ENCODE data around the gene MED26.
A peak's percentile ranks its signal among the peaks of the same experiment; 100 is the strongest.
"Not testable (repeated sequence)": the region's sequence is repeated elsewhere in the genome, so short reads cannot be mapped to it uniquely, and the experiment has no call there.

MED26 gene, protein sequence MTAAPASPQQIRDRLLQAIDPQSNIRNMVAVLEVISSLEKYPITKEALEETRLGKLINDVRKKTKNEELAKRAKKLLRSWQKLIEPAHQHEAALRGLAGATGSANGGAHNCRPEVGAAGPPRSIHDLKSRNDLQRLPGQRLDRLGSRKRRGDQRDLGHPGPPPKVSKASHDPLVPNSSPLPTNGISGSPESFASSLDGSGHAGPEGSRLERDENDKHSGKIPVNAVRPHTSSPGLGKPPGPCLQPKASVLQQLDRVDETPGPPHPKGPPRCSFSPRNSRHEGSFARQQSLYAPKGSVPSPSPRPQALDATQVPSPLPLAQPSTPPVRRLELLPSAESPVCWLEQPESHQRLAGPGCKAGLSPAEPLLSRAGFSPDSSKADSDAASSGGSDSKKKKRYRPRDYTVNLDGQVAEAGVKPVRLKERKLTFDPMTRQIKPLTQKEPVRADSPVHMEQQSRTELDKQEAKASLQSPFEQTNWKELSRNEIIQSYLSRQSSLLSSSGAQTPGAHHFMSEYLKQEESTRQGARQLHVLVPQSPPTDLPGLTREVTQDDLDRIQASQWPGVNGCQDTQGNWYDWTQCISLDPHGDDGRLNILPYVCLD

DNA sequence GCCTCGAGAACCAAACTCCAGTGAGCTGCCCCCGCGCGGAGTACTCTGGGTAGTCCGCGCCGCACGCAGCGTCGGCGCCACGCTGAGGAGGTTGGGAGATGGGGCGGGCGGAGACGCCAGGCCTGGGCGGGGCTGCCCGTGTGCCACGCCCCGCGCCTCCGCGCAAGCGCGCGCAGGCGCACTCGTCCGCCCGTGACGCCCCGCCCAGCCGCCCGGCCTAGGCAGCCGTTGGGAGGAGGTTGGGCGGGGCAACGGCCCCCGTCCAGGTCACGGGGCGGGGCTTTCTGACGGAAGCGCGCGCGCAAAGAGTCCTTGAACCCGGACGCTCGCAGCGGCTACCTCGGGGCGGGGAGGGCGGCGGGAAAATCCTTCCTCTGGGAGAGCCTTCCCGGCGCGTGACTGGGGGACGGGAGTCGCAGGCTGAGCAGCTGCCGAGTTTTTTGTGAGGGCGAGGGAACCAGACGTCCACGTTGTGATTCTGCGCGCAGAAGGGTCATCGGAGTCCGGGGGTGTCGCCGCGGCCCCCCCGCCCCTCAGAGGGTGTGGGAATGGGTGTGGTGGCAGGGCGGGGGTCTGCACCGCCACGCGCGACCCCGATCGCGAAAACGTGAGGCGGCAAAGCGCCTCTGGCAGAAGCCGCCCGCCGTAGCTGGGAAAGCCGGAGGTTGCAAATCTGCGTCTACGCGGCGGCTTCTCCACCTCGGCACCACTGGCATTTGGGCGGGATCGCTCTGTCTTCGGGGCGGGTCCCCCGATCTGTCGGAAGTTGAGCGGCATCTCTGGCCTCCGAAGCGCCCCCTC is at the start of gene MED26:
TSS of gene MED26 (minus strand) at position 22 of the 801 bp plus-strand sequence. CDS start 261 bp downstream, outside the sequence.
- DNase-seq (ENCODE audit: low spot score) (peak; percentile 96), FAIRE-seq (no peak)

DNA sequence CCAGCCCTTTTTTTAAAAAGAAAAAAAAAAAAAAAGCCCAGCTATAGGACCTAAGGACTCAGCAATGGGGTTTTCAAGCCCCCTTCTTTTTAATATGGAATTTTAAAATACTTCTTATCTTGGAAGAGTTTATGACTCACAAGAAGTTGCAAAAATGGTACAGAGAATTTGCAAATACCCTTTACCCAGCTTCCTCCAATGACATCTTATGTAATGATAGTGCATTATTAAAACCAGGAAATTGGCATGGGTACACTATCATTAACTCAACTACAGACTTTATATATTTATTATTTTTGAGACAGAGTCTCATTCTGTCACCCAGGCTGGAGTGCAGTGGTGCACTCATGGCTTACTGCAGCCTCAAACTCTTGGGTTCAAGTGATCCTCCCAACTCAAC is 49.1 kb upstream of the MED26 start:
- FAIRE-seq (no peak), DNase-seq (ENCODE audit: low spot score) (no peak)

DNA sequence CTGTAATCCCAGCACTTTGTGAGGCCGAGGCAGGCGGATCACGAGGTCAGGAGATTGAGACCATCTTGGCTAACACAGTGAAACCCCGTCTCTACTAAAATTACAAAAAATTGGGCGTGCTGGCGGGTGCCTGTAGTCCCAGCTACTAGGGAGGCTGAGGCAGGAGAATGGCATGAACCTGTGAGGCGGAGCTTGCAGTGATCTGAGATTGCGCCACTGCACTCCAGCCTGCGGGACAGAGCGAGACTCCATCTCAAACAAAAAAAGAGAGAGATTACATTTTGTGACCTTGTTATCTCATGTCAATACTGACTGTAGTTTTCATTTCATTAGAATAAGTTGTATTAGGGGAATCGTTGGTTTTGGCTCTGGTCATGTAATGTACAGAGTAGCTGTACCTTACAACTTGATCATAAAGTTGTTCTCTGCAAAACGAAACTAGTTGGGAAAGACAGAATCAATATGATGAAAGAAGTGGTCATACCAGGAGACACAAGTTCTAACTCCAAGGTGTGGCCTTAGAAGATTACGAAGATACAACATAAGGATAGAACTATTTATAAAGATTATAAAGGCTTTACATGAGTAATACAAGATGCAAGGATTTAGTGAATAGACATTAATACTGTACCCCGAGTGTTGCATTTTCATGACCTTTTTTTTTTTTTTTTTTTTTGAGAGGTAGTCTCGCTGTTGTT is 48.2 kb upstream of the MED26 start:
- DNase-seq (ENCODE audit: low spot score) (no peak), FAIRE-seq (no peak)

DNA sequence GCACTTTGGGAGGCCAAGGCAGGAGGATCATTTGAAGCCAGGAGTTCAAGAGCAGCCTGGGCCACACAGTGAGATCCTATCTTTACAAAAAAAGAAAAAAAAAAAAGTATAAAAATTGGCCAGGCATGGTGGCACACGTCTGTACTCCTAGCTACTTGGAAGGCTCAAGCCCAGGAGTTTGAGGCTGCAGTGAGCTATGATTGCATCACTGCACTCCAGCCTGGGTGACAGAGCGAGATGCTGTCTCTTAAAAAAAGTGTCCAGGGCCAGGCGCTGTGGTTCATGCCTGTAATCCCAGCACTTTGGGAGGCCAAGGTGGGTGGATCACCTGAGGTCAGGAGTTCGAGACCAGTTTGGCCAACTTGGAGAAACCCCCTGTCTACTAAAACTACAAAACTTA is 45.8 kb upstream of the MED26 start:
- not testable (repeated sequence) for DNase-seq (ENCODE audit: low spot score)

DNA sequence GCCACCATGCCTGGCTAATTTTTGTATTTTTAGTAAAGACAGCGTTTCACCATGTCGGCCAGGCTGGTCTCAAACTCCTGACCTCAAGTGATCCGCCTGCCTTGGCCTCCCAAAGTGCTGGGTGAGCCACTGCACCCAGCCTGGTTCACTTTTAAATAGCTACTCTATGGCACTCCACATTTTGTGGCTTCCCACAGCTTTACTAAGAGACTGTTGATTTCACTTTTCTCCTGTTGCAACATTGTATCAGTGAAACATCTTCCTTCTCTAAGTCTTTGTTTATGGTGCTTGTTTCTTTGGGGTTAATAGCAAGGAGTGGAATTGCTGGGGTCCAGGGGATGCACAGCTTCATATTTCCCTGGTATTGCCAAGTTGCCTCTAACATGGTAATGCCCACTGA is 45.2 kb upstream of the MED26 start:
- DNase-seq (ENCODE audit: low spot score), result no peak
- no peak for FAIRE-seq

More for the DNA sequence above, 45.8 kb upstream of the MED26 start:
- FAIRE-seq, result not testable (repeated sequence)

DNA sequence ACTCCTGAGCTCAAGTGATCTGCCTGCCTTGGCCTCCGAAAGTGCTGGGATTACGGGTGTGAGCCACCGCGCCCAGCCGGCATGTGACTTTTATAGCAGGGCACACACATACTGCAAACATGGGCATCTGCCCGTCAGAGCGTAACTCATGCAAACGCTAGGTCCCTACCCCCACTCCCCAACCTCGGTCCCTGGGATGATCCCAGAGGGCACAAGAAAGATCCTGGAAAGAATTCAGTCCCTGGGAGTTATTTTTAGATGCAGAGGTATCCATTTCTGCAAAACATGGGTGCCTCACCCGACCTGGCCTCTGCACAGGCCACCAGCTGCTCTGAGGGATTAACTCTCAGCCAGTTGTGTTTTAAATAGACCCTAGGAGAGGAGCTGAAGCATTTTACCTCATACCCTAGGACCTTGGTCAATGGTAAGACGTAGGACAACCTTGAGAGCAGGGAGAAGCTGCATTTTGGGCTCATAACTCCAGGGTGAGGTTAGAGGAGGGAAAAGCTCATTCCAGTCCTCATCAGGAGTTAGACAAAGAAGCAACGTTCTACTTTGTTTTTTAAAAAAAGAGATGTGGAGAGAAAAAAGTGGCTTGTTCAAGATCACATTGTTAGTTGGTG is 43.8 kb upstream of the MED26 start:
- DNase-seq (ENCODE audit: low spot score) (no peak), FAIRE-seq (no peak)

DNA sequence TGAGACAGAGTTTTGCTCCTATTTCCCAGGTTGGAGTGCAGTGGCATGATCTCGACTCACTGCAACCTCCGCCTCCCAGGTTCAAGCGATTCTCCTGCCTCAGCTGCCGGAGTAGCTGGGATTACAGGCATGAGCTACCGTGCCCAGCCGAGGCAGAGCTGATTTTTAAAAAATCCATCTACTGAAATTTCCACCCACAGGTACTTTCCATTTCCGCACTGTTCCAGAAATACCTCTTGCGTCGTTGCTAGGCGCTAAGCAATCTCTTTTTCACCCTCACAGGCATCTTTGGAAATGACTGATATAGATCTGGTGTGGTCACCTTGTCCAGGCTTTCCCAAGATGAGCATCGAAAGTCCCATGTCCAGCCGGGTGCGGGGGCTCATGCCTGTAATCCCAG is 42.3 kb upstream of the MED26 start:
- FAIRE-seq (no peak), DNase-seq (ENCODE audit: low spot score) (no peak)

DNA sequence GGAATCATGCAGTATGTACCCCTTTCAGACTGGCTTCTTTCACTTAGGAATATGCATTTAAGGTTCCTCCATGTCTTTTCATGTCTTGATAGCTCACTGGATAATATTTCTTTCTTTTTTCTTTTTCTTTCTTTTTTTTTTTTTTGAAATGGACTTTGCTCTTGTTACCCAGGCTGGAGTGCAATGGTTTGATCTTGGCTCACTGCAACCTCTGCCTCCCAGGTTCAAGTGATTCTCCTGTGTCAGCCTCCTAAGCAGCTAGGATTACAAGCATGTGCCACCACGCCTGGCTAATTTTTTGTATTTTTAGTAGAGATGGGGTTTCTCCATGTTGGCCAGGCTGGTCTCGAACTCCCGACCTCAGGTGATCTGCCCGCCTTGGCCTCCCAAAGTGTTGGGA is 40.7 kb upstream of the MED26 start:
- not testable (repeated sequence) for FAIRE-seq; DNase-seq (ENCODE audit: low spot score)

DNA sequence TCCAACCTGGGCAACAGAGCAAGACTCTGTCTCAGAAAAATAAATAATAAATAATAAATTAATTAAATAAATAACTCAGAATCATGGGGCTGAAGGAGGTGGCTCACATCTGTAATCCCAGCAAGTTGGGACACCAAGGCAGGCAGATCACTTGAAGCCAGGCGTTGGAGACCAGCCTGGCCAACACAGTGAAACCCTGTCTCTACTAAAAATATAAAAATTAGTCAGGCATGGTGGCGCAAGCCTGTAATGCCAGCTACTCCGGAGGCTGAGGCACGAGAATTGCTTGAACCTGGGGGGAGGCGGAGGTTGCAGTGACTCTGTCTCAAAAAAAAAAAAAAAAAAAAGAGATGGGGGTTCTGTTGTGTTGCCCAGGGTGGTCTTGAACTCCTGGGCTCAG is 40.2 kb upstream of the MED26 start:
- FAIRE-seq (no peak), DNase-seq (ENCODE audit: low spot score) (no peak)

DNA sequence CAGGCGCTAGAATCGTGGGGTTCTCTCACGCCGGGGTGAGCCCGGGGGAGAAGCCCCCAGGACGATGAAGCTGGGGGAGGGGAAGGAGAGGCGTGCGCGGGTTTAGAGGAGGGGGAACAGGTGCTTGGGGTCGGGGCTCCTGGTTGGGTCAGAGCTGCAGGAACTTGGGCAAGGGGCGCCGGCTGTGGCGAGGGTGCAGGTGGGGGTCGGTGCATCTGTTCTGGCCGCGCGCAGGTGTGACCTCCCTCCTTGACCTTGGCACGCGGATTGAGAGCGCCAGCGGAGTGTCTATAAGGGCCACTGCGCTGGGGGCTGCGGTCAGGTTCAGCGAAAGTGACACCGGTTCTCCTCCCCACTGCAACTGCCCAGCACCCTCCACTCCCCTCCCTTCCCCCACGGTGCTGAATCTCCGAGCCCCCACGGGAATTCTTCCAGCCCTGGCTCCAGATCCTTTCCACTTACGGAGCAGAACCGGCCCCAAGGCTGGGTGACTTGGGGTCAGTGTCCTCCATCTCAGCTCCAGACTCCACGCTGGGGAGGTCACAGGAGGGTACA is 33.6 kb upstream of the MED26 start:
- no peak for DNase-seq (ENCODE audit: low spot score)

DNA sequence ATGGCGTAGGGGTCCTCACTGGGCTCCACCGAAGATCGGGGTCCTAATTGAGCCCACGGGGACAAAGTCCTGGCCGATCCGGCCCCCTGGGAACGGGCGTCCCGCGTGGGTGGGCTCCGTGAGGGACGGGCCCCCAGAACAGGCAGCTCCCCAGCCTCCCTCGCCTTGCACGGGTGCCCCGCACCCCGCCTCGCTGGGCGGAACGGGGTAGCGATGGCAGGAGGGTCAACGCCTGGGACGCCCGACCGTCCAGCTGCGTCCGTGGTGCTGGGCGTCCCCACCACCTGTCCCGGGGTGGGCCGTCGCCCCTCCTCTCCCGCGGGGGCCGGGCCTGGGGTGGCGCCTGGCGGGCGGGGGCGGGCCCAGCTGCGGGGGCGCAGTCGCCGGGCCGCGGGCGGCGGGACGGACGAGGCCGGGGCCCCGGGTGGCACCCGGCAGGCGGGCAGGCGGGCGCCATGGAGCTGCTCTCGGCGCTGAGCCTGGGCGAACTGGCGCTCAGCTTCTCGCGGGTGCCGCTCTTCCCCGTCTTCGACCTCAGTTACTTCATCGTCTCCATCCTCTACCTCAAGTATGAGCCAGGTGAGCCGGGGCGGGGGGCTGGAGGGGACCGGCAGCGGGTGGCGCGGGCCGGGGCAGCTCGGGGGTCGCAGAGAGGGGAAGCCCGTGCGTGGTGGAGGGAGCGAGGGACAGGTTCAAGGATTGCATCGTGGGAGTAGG is 32.9 kb upstream of the MED26 start, which contains the start of gene TMEM38A:
TSS of gene TMEM38A (plus strand) at position 377 of the 717 bp plus-strand sequence. CDS start at position 456, 79 bp downstream.
- DNase-seq (ENCODE audit: low spot score) (peak; percentile 62), FAIRE-seq (no peak)

More for the DNA sequence above, 33.6 kb upstream of the MED26 start:
- no peak for FAIRE-seq

DNA sequence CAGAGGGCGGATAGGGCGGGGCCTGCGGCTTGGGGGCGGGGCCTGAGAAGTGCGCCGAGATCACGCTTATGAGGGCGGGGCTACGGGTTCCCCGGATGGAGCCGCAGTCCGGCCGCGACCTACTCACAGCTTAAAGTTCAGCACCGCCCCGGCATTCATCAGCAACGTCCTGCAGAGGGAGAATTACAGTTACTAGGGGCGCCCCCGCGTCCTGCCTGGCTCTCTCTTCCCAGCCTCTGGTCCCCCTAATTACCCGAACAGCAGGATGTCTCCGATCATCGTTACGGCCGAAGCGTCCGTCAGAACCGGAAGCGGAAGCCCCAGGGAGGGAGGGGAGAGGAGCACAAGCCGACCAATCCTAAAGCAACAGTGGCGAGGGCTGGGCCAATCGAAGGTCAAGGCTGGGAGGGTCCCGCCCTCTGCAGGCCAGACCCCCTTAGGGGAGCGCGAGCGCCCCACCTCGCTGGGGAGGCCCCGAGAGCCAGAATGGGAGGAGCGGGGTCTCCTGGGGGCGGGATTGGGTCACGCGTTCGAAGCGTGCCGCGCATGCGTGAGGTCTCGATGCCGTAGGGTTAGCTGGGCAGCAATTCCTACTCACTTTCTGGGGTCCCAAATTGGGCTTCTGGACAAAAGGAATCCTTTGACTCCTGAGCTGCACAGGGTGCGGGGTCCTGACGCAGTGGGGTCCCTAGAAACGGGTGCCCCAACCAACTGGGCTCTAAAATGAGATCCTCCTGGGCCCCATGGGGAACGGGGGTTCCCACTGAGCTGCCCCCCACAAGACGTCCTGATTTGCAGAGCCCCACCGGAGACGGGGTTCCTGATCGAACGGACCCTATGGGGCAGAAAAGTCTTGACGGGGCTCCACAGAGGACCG is 32.1 kb upstream of the MED26 start, which contains the start of gene SMIM7:
TSS of gene SMIM7 (minus strand) at position 313 of the 877 bp plus-strand sequence. CDS start at position 279, 34 bp downstream.
- DNase-seq (ENCODE audit: low spot score) (peak; percentile 97), FAIRE-seq (no peak)

DNA sequence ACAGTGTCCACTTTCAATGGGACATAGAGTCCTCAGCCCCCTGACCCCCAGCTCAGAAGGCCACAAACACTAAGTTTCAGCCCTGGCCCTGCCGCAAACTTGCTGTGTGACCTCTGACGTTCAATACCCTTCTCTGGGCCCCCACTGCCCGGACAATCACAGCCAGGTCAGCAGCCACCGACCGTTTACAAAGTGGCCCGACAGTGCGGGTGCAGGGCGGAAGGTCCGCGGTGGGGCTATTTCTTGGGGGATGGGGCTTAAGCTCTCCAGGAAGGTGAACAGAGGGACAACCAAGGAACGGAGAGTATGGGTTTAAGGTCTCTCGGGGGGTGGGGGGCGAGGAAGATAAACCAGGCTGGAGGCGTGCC is 31.4 kb upstream of the MED26 start:
- no peak for DNase-seq (ENCODE audit: low spot score)
- no peak for FAIRE-seq

DNA sequence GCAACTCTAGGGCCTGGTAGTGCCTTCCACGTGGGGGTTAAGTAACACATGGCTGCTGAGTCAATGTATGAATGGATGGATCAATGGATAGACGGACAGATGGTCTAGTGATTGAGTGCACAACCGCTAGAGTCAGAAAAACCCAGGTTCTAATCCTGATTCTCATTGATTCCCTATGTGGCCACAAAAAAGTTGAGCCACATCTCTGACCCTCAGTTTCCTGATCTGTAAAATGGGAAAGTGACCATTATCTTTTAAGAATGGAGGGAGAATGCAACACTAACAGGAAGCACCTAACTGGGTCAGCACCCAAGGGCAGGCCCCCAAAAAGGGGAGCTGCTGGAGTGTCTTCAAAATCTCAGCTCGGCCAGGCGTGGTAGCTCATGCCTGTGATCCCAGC is 29.4 kb upstream of the MED26 start:
- DNase-seq (ENCODE audit: low spot score), result no peak
- no peak for FAIRE-seq

DNA sequence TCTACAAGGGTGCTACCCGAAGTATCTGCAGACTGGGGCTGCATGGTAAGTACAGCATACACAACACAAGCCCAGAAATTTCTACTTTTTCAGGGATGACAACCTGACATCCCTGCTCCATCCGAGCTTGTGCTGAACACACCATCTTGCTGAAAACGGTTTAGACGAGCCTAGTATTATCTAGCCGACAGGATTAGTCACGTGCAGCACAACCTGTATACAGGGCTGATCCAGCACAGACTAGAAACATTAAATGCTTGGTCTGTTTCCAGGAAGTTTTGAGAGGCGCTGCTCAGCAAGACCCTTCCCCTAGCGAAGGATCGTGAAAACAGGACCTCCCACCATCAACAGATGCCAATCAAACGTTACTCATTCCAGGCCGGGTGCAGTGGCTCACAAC is 27.7 kb upstream of the MED26 start:
- no peak for FAIRE-seq
- DNase-seq (ENCODE audit: low spot score), result no peak

DNA sequence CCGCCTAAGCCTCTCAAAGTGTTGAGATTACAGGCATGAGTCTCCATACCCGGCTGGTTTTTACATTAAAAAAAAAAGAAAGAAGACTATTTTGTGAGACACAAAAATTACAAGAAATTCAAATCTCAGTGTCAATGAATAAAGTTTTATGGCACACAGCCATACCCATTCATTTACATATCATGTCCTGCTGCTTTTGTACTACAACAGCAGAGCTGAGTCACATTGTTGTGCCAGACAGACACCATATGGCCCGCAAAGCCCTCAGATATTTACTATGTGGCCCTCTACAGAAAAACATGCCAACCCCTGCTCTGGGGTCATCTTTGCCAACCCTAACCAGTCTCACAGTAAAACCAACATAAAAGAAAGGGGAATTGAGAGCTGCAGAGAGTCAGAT is 26.6 kb upstream of the MED26 start:
- DNase-seq (ENCODE audit: low spot score), result no peak
- FAIRE-seq, result no peak

DNA sequence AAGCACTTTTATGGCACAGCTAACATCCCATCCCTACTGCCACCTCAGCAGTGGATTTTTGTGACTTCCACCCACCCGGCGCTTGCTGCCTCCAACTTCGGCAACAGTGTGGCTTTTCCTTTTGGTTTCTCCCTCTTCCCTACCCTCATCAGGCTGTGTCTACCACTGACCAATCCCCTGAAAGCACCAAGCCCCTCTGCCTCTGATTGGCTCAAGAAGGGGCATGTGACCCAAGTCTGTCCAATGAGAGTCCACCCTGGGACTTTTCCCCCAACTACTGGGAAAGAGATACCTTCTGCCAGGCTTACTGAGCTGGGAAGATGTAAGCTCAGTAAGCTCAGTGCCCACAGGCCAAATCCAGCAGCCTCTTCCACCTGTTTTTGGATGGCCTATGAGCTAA is 26.1 kb upstream of the MED26 start:
- no peak for DNase-seq (ENCODE audit: low spot score)
- FAIRE-seq, result no peak

DNA sequence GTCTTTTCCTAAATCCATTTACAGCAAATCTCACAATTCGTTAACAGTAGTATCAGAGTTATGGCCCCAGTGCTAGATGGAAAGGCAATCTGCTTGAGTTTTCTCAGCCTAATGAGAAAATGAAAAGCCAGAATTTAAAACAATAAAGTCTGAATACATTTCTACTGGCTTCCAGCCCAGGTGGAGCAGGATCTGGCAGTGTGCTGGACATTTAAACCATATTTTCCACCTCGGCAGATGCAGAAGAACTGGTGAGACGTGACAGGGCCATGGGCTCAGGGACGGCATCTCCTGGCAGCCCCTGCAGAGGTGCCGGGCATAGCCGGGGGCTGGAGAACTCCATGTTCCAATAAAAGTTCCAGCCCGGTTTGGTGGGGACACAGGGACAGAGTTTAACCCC is 24.9 kb upstream of the MED26 start:
- no peak for DNase-seq (ENCODE audit: low spot score)
- no peak for FAIRE-seq
